HCT116 (cell line): ENCODE measurements around the gene LPCAT2.

Experiments used
- CEBPB ChIP-seq: IDR thresholded peaks from 2 replicates; pipeline ENCODE4 v1.6.1; 2012; ENCODE audit warnings: low read depth
- CTCF ChIP-seq, 3 experiments: fragments of 200-600 bp in 1 of 3; sonication (generic) in 1 of 3; IDR thresholded peaks in 2 of 3; conservative IDR thresholded peaks in 1 of 3; 2 replicates each; pipeline ENCODE4 v1.5.1; 2012 to 2017; ENCODE audit warnings: low read depth in 2 of 3, low read length in 2 of 3, antibody characterized with exemption in 1 of 3, borderline replicate concordance in 1 of 3, control low read depth in 1 of 3, mild to moderate bottlenecking in 1 of 3, mixed read lengths in 1 of 3, mixed run types in 1 of 3, moderate library complexity in 1 of 3; ENCODE audit not compliant: insufficient read depth in 1 of 3
- ELF1 ChIP-seq: IDR thresholded peaks from 2 replicates; pipeline ENCODE4 v1.6.1; 2012; ENCODE audit warnings: low read depth, borderline replicate concordance
- MAX ChIP-seq: IDR thresholded peaks from 2 replicates; pipeline ENCODE4 v1.6.1; 2012
- POLR2AphosphoS5 ChIP-seq: IDR thresholded peaks from 2 replicates; pipeline ENCODE4 v1.6.1; 2011; ENCODE audit warnings: mild to moderate bottlenecking, low read depth, low read length, moderate library complexity
- REST ChIP-seq: IDR thresholded peaks from 2 replicates; pipeline ENCODE4 v1.6.1; 2012; ENCODE audit warnings: low read depth

GRCh38 chr16:55477736-55478135 lies 31.1 kb upstream of the LPCAT2 start:
- TF ChIP-seq CTCF (IDR thresholded peaks at IDR 0.05 in 2 of 3, conservative IDR thresholded peaks at IDR 0.05 in 1 of 3; ENCODE audit: borderline replicate concordance in 1 of 3, insufficient read depth in 1 of 3, low read depth in 2 of 3, low read length in 2 of 3) (no peak), REST (no peak), POLR2AphosphoS5 (no peak), ELF1 (no peak), CEBPB (no peak), MAX (no peak)
